Activated CD4-positive, CD25-positive, alpha-beta regulatory T cell treated with anti-CD3 and anti-CD28 coated beads, Interleukin-2, amount 50 U/mL, for 72 hours (primary cell): ENCODE measurements around the gene TLE1.
"Not testable (repeated sequence)": the region's sequence is repeated elsewhere in the genome, so short reads cannot be mapped to it uniquely, and the experiment has no call there.

Source experiments
- DNase-seq: peaks from one replicate; pipeline ENCODE4 v3.0.0; 2021

Gene TLE1

DNA sequence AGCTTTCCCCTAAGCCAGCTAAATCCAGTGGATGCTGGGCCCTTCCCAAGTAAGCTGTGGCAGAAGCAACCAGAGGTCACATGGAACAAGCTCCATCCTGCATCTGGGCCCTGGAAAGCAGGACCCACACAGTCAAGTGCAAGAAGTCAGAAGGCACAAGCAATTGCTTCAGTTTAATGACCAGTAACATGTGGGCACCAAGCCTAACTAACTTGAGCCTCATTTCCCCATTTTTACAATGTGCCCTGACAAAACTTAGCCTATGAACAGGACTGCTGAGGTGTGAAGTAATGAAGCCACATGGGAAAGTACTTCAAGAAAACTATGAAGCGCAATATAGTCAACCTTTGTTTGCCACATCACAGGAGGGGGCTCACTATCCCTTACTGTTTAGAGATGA, 90.5 kb downstream of the TLE1 start:
- DNase-seq = no peak

DNA sequence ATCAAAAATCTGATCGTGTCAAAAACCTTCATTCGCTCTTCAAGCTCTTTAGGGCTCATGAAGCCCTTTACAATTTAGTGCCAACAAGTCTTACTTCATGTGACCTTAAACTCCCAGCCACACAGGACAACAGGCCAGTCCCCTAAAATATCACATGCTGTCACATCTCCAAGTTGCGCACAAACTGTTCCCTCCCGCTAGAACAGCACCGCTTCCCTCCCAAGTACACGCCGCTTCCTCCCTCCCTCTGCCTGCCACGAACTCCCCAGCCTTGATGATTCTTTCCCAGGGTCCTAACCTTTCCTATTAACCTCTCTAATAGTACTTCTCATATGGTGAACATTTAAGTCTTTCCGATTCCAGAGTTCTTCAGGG, 91.2 kb downstream of the TLE1 start:
- no peak for DNase-seq

DNA sequence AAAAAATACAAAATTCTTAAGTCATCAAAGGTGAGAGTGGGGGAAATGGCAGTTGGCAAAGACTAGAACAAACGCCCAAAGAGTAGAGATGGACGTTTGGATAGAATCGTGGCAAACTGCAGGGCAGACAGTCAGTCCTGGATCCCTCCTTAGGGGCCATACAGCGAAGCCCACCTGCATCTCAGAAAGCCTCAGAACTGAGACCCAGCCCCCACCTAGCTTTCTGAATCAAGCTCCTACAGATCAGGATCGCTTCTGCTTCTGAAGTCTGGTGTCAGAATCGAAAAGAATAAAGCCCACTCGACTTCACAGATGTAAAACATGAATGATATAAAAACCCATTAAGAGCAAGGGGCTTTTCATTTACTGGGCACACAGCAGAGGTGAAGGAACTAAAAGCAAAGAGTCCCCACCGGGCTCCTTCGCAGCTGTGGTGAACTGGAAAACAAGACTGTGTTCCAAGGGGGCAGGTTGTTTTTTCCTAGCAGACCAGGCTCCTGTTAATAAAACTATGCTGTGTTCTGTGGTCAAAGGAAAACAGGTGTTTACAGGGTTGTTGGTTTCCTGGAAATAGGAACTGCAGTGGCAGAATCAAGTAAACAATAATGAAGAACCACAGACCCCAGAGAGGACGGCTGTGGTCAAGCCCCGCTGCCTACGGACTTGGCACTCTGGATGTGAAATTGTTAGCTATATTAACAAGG, 91.8 kb downstream of the TLE1 start:
- DNase-seq = no peak

DNA sequence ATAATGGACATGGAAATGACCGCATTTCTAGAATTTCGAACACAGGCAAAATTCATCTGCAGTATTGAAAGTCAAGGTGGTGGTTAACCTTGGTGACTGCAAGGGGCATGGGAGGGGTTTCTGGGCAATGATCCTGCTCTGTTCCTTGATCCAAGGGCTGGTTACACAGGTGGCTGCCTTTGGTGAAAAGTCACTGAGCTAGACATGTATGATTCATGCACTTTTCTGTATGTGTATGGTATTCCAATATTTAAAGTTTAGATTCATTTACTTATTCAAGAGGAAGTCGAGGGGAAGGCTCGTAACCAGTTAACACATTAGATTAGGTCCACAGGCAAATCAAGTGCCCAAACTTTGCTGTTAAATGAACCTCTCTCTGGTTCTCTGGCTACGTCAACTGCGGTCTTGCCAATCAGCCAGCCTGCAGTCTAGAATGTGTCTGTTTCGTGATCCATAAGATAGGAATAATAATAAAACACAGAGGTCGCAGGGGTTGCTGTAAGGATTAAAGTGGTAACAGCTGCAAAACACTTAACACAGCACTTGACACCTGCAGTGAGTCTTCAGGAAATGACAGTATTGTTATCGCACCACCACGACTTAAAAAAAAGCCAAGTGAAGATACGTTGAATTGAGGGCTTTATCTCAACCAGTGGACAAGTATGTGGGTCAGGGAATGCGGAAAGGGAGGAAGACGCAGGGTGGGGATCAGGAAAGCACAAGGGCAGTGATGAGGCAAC, 92.5 kb downstream of the TLE1 start:
- no peak for DNase-seq

DNA sequence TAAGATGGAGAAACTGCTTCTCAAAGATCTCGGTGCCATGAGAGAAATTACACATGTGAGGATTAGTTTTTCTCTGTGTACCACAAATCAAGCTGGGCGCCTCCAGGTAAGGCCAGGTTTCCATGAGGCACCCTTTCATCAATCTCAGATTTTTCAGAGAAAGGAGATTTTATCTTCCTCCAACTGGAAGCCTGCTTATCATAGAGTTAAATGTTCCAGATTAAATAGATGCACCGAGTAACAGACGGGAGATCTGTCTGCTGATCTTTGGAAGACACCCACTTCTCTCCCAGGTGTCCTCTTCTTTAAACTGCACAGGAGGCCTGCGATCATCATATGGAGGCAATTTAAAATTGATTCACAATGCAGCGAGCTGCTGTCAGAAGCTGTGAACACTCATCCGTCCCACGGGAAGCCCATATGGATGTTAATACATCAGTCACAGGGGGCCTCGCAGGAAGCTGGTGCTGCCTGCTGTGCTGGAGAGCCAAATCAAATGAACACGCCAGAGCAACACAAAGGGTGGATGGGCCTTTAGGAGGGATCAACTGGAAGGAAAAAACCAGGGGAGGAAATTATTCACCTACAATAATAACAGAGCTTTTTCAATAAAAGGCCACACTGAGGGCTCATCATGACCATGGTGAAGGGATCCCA, 93.3 kb downstream of the TLE1 start:
- DNase-seq = no peak

DNA sequence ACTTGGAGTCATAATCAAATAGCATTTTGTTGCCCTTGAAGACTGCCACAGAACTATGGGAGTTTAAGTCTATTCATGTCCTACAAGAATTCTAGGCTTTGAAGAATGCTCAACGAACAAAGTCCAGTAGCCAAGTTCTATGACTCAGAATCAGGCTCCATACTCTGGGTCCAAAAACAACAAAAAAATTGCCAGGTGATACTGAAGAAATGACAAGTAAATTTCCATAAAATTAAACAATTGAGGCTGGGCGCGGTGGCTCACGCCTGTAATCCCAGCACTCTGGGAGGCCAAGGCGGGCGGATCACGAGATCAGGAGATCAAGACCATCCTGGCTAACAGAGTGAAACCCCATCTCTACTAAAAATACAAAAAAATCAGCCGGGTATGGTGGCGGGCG, 94.1 kb downstream of the TLE1 start:
- DNase-seq = not testable (repeated sequence)

DNA sequence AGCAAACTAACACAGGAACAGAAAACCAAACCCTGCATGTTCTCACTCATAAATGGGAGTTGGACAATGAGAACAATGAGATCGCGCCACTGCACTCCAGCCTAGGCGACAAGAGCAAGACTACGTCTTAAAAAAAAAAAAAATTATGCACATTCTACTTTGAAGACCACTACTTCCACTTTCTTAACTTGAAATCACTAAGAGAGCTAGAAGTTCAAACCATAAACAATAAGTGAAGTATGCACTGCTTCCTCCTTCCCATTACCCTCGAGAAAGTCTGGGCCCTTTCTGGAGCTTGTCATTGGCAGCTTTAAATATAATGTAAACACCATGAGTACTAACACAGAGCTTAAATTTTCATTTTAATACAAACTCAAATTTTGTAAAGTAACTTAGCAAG, 94.9 kb downstream of the TLE1 start:
- DNase-seq = no peak

DNA sequence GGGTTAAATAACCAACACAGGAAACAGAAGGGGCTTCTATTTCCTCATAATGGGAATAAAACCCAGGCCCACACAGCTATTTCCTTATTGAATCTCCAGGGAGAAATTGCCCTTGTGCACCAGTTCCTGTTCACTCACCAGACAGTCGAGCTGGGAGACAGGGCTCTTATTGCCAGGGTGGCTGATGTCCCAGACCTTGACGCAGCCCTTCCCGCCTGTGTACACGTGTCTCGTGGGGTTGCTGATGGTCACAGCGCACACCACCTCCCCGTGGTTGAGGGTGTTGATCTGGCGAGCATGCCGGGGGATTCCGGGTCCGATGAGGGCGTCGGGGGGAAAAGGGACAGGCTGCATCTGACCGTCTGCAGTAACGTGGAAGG, 96.5 kb downstream of the TLE1 start:
- no peak for DNase-seq

DNA sequence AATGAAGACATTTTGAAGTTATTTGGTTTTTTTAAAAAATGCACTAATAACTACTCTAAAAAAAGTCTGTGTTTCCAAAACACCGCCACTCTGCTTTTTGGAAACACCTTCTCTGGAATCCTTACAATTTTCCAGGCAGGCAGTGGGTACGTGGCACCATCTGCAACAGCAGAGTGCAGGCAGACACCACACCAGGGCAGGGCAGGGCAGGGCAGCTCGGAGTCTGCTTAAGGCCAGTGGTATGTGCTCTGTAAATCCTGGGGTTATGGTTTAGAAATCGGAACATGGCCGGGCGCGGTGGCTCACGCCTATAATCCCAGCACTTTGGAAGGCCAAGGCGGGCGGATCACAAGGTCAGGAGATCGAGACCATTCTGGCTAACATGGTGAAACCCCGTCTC, 97.6 kb downstream of the TLE1 start:
- DNase-seq = no peak

DNA sequence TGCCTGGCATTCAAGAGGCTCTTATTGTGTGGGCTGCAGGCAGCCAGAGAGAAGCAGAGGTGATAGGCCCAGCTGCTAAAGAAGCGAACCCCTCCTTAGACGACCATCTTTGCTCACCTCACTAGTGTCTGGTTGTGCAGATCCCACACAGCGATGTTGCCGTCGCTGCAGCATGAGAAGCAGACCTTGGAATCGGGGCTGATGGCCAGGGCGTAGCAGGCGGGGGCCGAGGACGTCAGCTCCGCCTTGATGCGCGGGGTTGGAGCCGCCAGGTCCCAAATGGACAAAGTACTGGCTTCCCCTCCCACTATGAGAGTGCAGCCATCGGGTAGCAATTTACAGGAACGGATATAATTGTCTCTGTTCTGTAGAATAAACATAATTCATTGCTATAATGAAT, 98.7 kb downstream of the TLE1 start:
- DNase-seq = no peak

DNA sequence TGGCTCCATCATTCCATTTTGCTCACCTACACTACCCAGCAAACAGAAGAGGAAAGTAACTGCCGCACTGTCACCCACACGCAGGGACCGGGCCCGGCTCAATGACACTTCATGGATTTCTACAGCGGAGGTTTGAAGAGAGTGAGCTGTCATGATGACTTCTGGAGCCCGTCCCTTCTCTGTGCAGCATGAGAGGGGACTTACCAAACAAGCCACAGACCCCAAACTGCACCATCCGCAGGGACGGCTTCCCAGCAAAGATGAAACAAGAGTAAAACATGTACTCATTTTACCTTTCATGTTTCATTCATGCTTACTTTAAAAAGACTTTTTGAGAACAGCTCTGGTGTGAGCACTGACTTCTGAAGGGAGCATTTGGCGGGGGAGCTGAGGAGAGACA, 99.5 kb downstream of the TLE1 start:
- DNase-seq = no peak

DNA sequence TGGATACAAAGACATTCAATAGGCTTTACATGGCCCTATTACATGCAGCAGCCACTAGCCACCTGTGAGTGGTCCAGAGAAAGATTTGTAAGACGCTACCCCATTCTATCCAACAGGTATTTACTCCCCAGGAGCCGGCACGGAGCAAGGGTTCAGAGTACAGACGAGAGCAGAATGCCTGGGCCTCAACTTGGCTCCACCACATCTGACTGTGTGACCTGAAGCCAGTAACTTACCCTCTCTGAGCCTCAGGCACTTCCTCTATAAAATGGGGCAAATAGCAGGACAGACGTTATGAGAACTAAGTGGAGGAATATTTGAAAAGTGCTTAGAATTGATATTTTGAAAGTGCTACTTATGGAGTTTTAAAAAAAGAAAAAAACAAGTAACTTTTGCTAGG, 100.0 kb downstream of the TLE1 start:
- no peak for DNase-seq

DNA sequence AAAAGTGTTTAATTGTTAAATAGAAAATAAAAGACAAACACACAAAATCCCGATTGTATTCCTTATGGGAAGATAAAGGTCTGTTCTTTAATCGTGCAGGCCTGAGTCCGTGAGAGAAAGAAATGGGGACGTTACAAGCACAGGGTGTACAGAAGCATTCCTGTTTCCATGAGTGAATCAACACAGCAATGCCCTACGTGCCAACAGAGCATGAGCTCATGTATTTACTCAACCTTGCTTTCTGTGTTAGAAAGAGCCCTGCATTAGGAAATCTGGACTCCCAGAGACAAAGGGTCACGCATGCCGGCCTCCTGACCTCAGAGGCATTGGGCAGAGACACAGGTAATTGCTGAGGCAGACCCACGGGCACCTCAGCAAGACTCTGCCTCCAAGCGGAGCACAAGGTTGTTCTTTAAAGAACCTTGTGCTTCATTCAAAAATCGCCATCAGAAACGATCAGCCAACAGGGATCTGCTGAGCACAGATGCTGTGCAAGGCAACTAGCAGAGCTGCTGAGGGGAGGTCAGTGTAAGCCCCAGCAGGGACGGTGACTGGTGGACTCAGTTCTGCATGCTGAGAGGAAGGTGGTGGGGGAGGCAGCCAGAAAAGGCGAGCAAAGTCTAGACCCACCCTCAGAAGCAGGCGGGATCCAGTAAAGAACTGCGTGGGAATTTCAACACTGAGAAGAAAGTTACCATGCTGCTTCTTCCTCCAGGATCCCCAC, 101.0 kb downstream of the TLE1 start:
- DNase-seq = no peak

DNA sequence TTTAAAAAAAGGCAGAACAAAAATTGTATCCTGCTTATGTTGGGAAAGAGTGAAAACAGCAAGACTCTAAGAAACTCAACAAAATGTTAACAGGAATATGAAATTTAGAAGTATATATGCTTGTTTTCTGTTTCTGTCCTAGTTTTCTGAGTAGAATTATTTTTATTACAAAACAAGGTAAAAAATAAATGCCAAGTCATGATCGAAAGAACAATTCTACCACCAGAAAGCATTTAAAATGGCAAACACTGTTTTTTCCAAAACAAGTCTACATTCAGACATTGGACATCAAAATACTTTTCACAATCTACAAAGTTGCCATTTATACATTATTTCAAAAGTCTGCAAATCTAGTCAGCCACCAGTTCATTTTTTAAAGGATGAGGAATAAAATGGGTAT, 102.6 kb downstream of the TLE1 start:
- no peak for DNase-seq

DNA sequence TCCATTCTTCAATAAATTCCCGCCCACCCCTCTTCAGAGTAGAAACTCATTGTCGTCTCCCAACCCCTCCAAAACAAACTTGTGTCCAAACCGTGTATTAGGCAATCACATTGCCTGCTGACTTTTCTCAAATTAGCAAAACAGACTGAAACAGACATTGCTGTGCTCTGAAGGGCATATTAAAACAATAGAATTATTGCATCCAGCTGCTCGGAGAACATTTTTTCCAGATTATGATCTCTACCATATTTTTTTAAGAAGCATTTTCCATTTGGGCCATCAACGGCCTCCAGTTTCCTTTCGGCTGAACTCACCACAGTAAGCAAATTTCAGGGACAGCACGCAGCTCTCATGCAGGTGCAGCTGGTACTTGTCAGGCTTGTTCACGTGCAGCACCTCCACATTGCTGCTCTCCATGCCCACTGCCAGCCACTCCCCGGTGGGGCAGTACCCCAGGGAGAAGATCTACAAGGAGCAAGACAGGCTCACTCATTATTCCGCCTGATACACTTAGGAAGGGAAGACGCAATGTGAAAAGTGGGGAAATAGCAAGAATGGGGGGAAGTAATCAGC, 104.1 kb downstream of the TLE1 start:
- no peak for DNase-seq

DNA sequence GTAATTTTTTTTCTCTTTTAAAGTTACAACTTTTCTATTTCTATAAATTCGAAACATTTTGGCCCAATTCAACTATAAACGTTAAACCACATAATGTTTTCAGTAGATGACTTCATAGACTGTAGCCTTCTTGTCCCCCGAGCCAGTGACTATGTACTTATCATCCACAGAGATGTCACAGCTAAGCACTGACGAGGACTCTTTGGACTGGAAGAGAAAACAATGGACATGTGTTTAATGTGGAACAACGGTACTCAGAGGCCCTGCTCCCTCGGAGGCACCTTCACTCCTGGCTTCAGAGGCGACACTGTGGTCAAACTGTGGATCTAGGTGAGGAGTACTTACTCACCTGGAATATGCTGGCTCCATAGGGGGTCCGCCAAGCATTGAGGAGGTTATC, 105.2 kb downstream of the TLE1 start:
- DNase-seq = no peak

DNA sequence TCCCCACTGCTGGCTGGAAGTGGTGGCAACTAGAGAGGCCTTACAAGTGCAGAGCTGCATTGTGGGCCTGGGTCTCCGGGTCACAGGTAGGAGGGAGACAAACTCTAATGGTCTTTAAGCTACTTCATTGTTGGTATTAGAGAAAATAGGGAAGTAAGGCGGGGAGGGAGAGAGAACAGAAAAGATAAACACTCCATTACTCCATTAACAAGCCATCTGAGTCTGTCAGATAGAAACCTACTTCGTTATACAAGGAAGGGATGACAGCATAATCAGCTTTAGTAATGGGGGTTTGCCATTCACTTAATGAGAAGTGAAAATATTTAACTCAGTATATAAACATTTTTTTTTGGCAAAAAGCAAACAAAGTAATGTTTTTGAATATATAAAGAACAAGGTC, 107.4 kb downstream of the TLE1 start:
- no peak for DNase-seq

DNA sequence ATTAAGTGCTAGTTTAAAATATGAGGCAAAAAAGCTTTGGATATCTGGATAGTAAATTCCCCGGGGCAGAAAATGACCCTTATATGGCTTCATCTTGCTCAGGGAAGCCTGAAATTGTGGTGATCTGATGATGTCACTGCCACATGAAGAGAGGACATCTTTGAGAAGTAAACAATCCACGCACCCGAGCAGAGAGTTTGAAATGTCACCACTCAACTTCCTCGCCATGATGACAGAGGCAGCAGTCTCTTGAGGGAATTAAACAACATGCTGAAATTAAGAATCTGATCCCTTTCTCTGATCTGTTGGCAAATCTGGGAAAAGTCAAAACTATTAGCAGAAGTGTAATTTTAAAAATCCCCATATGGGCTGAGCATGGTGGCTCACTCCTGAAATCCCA, 110.0 kb downstream of the TLE1 start:
- no peak for DNase-seq

DNA sequence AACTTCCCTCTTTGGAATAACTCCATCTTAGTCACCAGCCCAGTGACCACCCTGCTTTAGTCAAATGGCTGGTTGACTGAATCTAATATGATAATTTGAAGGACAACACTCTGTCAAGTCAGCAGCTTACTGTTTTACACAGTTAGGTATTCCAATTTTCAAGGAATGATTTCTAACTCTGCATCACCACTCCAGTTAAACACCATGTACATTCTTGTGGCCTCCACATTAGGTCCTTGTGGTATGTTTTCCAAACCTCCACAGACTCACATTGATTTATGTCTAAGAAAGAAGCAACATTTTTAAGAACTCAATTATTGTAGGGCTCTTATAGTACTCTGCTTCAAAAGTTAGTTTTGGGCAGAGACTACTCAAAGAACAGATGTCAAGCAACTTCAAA, 110.7 kb downstream of the TLE1 start:
- DNase-seq = no peak

DNA sequence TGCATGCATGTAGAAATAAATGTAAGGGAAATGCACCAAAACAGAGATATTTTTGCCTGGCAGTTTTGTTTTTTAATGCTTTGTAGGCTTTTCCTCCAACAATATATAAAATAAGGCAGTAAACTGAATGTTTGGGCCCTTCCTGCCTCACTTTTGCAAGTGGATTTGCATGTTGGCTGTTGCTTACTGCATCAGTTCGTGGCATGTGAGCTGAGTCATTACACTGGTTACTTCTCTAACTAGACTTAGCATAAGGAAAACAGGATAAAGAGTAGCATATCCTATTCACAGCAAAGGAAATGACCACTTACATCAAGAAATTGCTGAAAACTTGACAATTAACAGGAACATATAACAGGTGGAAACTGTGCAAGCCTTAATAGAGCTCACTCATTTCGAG, 113.4 kb downstream of the TLE1 start:
- no peak for DNase-seq

DNA sequence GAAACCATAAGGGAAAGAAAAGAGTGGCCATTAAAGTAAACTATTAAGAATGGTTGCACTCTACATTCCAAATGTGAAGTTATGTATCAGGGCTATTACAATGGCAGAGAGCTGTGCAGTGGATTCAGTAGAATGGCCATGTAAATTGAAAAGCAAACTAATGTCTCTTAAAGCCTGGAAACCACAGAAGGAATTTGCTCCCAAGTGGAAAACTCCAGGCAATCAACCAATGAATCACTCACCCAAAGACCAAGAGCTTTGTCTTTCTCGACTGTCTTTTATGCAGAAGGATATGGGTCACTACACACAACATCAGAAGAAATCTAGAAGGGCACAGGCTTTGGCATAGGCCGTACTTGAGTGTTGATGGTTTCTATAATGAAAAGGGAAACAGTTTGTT, 114.9 kb downstream of the TLE1 start:
- no peak for DNase-seq

DNA sequence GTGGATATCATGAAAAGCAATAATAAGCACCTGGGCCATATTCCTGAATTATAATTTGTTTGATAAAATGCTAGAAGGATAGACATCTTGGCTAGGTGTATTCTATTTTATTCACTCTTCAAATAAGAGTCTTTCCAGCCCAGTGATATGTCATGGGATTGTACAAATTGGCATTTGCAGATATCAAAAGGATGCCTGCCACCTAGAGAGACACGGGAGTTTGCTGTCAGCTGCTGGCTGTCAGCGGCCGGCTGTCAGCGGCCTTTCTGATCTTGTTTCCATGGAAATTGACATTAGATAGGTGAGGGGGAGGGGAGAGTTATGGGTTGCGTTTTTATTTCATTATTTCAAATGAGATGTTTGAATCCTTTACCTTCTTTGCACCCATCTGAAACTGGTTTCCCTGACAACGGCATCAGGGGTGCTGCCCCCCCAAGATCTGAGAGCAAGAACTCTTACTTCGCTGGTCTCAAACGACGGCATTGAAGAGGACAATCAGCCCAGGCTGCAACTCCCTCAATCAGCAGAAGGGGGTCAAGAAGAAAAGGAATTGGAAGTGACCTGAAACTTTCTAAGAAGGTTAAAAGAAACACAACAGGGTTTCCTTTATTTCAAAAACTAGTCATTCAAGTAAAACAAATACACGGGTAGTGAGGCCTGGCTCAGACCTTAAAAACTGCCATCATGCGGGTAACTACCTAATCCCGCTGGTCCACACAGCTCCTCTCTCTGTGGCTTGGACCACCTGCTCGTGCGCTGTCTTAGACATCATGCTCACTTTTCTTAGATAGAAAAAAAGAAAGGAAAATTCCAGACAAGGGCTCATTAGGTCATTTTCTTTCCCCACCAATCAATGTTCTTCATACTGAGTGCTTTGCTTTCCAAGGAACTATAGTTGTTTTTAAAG, 115.7 kb downstream of the TLE1 start:
- DNase-seq = no peak
